Diencephalon (tissue), 1 donor: ENCODE data around the gene COMMD9. TPM values are rescaled to one million over a fixed set of nuclear protein-coding genes. Genes with fewer than 3 reads are reported as not detected.

Source experiments
- total RNA-seq: library from RNA; depleted of rRNA; stranded (reverse); fragments of >200 nt; gene quantifications from one replicate; pipeline ENCODE4 v1.2.3, GENCODE V29; 2014

COMMD9 gene
- total RNA-seq = 68.3 TPM

DNA sequence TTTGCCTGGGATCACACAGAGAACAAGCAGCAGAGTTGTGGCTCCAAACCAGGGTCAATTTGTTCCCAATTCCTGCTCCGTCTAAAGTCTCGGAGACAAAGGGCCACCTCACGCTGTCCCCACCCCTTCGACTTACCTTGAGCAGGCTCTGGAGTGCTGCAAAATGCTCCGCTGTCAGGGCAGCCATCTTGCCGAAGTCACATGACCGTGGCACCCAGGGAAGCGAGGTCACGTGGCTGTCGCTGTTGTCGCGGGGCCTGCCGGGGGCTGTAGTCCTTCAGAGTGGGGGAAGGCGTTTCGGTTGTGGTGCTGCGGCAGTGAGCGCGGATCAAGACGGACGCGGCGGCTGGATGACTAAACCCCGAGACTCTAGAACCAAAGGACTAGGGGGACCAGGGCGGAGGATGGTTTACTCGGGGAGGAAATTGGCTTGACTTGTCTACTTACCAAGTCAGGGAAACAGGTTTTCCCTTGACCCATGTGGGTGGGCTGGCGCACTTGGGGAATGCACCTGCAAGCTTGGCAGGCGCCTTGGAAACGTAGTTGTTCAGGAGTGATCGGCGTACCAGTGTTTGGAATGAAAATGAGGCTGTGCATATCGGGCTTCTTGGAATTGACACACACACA, at the start of gene COMMD9:
Gene COMMD9, minus strand, starts transcription at position 199 of the 627 bp plus-strand sequence. Its CDS starts 12 bp downstream, at position 187.

DNA sequence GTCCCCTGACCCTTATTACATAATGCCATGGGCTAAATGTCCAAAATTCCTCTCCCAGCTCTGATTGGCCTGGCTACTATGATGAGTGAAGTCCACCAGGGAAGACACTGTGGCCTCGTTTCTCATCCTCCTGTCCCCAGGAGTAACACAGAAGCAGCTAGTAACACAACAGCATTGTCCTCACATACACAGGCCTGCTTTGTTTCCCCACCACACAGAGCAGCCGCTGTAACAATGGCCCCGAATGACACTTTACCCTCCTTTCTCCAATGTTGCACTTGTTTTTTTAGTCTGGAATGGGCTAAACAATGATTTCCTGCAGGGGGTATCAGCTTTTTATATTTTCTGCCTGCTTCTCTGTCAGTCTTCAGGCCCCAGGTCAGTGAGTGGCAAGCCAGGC, 6.7 kb upstream of the COMMD9 start, which contains the start of gene PRR5L:
Gene PRR5L, plus strand, starts transcription at position 363 of the 400 bp plus-strand sequence. CDS start 104,834 bp downstream, outside the sequence.

Other genes with a start within 250 kb of the COMMD9 start
- gene PRR5L, start 6.9 kb upstream of the COMMD9 start, total RNA-seq = 14.3 TPM
- 14.8 TPM for gene TRAF6, start 220.8 kb upstream of the COMMD9 start, total RNA-seq